GM19452 (cell line): Measurements from ENCODE around the gene OSBPL6.

Source experiments
- ATAC-seq: cut with Tn5 transposase; IDR thresholded peaks from one replicate; pipeline ENCODE4 v1.9.1; 2021; ENCODE audit not compliant: unreplicated experiment

Gene OSBPL6

DNA sequence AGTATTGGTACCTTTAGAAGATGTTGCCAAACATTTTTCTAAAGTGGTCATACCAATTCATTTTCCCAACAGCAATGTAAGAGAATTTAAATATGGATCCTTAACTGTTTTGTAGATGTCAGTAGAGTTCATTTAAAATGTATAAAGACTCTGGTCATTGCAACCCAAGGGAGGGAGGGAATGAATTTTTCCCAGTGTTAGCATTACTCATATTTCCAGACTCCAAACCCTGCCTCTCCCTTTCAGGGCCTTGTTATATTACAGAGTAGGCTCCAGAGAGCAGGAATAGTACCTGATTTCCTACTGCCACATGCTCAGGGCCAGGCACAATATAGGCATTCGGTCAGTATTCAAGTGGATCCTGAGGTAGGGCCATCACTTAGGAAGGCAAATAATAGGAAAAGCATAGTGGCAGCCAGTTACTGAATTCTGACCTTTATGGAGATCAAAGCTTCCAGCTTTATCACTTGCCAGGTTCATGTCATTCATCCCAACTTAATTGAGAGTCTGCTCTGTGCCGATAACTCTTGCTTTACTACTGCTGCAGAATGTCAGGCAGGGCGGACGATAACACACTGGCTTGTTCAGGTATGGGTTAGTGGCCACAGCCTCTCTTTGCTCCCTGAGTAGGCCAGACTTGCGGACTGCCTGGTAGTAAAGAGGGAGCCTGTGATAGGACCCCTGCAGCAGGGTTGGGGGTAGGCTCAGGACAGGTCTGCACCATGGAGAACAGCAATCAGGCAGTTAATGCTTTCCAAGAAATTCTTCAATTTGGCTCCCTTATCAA is 75.3 kb downstream of the OSBPL6 start:
- ATAC-seq: no peak

DNA sequence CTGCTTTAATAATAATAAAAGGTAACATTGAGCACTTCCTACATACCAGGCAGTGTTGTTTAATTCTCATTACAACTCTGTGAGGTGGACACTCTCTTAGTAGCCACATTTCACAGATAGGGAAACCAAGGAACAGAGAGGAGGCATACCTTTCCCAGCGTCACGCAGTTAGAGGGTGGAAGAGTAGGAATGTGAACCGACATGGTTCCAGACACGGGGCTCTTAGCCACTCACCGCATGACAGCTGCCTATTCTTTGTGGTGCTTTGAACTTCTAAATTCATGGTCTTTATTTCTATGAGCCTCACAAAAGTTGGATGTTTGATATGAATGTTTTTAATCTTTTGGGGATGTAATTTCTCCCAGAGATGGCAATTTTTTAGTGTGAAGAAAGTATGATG is 76.0 kb downstream of the OSBPL6 start:
- ATAC-seq: no peak

DNA sequence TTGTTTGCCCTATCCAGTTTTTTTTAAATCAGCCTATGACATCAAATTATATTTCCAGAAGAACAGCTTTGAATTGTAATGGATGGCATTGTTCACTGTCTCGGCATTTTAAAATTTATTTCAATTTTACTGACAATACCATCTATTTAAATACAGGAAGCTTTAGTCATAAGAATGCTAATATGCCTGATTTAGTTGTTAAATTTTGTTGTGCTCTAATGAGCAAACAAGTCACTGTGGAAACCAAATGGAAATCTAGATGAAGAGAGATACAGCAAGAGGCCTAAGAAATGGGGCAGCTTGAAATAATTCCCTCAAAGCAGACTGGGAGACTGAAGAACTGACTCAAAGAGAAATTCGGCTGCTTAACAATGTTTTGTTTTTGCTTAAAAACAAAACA is 76.8 kb downstream of the OSBPL6 start:
- ATAC-seq: no peak

DNA sequence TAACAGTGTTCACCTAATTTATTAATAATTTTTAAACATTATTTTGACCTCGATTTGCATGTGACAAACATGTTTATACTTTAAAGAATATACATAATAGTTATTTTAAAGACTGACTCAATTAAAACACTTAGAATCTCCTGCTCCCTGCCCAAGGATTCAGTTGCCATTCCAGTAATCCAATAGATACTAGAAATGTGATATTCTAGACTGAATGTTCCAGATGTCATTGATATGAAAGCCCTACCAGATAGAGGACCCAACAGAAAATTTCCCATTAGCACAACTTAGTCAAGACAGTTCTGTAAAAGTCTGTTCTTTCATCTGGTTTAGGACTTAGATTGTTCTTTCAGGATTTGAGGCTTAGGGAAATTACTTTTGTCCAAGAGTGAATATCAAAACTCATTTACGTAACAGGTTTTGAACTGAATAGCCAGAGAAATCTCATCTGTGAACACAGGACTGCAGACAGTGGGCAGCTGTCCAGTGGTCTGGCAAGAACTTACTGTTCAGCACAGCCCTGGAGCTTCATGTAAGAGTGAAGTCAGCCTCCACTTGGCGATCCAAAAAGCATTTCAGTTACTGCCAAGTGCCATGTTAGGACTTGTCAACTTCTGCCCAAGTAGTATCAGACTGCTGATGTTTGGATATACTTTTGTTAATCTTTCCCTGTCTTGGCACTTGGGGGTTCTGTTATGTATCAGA is 77.5 kb downstream of the OSBPL6 start:
- no peak for ATAC-seq

GRCh38 chr2:178273787-178274360 is 79.6 kb downstream of the OSBPL6 start:
- ATAC-seq: no peak

DNA sequence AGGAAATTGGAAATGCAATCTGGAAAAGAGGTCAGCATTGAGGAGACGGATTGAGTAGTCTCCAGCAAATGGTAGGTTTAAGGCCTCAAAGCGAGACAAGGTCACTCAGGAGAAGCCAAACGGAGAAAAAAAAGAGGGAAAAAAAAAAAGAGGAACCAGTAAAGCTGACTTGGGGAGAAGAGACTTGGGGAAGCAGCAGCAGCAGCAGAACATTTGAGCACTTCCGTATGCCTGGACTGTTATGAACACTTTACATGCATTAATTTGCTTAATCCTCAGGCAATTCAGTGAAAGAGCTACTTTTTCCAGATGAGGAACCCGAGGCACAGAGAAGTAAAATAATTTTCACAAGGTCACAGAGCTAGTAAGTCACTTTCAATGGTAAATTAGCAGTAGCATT is 81.3 kb downstream of the OSBPL6 start:
- no peak for ATAC-seq

- no peak for ATAC-seq
Observed at GRCh38 chr2:178277741-178278197, 83.5 kb downstream of the OSBPL6 start.

DNA sequence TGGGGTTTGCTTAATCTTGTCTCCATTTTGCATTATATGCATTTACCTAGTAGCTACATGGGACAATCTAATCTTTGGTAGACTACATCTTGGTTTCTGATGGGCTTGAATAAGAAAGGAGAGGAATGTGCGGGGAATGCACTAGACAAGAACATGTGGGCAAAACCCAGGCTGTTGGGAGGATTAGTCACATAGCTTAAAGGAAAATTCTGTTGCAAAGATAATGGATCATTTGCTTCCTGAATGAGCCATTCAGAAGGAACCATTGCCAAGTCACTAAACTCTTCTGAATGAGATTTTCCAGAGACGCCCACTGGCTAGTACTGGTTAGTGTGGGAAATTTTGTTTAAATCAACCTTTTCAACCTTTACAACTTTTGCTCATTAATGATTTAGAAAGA is 84.8 kb downstream of the OSBPL6 start:
- ATAC-seq: no peak

DNA sequence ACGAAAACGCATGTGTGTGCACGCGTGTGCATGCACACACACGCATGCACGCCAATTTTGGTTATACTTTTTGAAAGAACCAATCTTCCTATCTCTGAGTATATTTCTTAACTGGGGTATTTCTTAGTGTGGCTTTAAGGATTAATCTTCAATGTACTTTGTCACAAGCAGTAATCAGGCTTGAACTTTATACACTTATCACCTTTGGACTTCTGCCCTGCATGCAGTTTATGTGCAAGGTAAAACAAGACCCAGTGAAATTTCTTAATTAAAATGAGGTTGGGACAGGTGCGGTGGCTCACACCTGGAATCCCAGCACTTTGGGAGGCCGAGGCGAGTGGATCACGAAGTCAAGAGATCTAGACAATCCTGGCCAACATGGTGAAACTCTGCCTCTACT is 85.3 kb downstream of the OSBPL6 start:
- ATAC-seq: no peak

DNA sequence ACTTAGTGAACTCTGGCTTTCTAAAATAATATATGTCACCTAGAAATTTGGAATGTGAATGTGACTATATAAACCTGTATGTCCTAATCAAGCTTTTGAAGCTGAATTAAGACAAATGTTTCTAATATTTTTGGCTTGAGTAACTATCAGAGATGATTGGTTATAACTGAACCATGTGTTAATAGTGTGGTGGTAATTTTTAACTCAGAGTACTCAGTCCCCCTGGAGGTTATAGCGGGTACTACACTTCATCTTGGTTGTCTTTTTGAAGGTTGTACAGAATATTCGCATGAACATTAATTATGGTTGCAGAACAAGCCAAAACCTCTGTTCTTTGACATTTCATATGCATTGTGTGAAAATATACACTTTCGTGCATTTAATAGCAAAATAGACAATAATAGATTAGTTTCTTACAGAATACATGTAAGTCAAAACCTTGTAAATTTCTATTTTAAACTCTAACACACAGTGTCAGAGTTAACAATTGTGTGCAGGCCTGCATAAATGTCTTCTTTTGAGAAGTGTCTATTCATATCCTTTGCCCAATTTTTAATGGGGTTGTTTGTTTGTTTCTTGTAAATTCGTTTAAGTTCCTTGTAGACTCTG is 86.0 kb downstream of the OSBPL6 start:
- ATAC-seq: peak; percentile 86

GRCh38 chr2:178282075-178282815 is 87.9 kb downstream of the OSBPL6 start:
- ATAC-seq: no peak

GRCh38 chr2:178283341-178283918 is 89.1 kb downstream of the OSBPL6 start:
- no peak for ATAC-seq

DNA sequence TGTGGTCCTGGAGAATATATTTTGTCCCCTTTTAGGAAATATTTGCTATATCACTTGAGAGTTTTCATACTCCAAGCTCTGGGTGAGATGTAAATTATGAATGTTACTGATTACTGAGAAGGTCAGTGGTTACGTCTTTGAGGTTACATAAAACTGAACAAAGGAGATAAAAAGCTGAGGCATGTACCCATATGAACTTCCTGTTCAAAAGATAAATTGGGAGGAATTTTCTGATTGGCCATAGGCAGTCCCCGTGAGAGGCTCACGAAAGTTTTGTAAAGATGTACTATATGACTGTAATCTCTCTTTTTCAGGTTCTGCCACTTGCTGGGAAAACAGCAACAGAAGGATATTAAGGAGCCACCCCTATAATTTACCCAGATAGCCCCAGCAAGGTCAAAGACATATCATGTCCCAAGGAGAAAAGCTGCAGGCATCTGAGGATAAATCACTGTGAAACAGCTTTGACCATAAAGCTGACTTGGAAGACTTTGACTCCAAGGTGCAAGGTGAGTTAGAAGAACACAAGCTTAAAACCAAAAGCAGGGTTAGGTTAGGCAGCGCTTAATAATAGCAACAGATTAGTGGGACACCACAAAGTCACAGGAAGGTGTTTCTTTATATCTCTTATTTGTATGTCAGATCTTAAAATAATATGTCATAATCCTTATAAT is 90.4 kb downstream of the OSBPL6 start:
- ATAC-seq: no peak

DNA sequence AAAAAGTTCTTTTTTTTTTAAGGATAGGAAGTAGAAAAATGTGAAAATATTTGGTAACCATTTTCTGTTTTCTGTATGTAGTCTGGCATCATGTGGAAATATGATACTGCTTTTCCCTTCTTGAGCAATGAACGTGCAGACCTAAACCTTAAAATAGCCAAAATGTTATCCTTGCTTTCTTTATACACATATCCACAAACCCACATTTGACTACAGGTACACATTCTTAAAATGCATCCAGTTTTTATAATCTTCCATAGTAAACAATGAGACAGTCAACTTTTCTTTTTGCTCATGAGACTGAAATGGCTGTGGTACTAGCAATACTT is 90.9 kb downstream of the OSBPL6 start:
- ATAC-seq: no peak

DNA sequence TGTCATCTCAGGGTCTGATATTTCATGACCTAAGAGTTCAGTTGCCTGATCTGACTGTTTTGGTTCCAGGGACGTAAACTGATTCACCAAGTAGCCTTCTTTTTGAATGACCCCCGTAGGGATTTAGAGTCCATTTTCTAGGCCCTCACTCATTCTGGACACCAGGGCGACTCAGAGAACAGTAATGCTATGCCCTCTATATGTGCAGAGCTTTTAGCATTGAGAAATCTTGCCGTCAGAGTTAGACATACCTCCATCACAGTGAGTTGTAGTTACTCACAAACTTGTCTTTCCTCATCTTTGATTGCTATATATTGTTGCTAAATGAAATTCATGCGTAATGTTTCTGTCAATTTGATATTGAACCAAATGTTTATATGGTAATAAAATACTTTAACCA is 92.3 kb downstream of the OSBPL6 start:
- no peak for ATAC-seq

DNA sequence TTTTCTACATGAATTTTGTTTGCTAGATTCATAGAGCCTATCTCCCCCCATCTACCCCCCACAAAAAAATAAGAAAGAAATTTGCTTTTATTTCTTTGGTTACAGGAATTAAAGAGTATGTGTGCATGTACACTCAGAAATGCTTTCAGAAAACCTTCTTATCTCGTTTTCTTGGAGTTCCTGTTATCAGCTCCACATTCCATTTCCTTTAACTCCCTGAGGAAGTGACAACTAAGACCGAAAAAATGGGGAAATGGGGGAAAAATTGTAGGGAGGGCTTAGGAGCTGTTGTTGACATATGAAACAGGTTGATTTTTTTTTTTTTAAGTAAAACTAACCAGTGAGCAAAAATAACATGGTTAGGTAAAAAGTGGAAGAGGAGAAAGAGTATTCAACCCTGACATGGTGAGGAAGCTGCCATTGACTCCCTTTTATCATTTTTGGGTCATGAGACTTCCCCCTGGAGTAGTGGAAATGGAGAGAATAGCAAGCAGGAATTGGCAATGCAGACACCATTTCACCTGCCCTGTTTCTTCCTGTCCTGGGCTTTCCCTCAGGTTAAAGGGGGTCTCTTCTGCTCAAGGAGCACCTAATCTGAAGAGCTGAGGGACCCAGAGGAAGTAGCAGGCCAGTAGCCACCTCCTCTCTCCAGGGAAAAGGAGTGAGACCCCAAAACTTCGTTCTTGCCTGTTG is 93.5 kb downstream of the OSBPL6 start:
- ATAC-seq: no peak

- ATAC-seq: no peak
Observed at GRCh38 chr2:178291703-178292102, 97.4 kb downstream of the OSBPL6 start.

DNA sequence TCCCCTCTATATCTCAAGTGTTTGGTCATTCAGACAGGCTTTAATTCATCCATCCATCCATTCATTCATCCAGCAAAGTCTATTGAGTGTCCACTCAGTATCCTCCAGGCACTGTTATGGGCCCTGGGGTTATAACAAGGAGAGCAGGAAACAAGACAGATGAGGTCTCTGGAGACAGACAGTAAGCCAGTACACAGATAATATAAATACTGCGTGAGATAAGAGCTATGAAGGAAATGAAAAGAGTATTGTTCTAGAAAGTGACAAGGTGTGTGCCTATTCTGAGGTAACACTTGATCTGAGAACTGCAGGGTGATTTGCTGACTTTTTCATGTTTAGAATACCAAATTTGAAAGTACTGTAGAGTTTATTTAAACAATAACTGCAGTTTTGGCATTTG is 98.3 kb downstream of the OSBPL6 start:
- ATAC-seq: no peak

- no peak for ATAC-seq
Observed at GRCh38 chr2:178295115-178295514, 100.8 kb downstream of the OSBPL6 start.

- ATAC-seq: no peak
Observed at GRCh38 chr2:178295906-178296305, 101.6 kb downstream of the OSBPL6 start.
